Stimulated activated CD4-positive, alpha-beta T cell treated with anti-CD3 and anti-CD28 coated beads, Interleukin-15, amount 100 ng/mL, for 24 hours (primary cell): ENCODE measurements around the gene UHRF2.
"Not testable (repeated sequence)": the region's sequence is repeated elsewhere in the genome, so short reads cannot be mapped to it uniquely, and the experiment has no call there.

ENCODE experiments used
- DNase-seq: peaks from one replicate; pipeline ENCODE4 v3.0.0-alpha.2; 2020

Gene UHRF2

GRCh38 chr9:6412487-6413364, at the start of gene UHRF2:
Gene UHRF2 (plus strand): TSS chr9:6413199. CDS start chr9:6413491, 292 bp downstream.
- peak; percentile 100 for DNase-seq

GRCh38 chr9:6367128-6367890, 45.7 kb upstream of the UHRF2 start:
- DNase-seq = no peak

GRCh38 chr9:6368831-6369230, 44.2 kb upstream of the UHRF2 start:
- DNase-seq = no peak

DNA sequence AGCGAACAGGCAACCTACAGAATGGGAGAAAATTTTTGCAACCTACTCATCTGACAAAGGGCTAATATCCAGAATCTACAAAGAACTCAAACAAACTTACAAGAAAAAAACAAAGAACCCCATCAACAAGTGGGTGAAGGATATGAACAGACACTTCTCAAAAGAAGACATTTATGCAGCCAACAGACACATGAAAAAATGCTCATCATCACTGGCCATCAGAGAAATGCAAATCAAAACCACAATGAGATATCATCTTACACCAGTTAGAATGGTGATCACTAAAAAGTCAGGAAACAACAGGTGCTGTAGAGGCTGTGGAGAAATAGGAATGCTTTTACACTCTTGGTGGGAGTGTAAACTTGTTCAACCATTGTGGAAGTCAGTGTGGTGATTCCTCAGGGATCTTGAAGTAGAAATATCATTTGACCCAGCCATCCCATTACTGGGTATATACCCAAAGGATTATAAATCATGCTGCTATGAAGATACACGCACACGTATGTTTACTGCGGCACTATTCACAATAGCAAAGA, 31.5 kb upstream of the UHRF2 start:
- not testable (repeated sequence) for DNase-seq

DNA sequence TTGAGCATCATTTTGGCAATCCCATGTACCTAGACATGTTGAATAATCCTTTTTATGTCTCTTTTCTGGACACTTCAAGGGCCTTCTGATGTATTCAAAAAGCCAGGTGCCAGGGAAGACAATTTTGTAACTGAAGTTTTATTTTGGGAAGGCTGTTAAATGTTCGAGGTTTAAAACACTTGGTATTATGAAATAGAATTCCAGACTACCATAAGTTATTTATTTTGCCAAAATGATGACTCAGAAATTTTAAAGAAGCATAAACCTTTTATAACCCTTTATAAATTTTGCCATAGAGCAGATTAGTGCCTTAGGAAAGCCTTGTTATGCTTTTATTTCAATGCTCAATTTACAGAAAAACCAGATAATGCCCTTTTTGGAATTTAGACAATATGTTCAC, 30.3 kb upstream of the UHRF2 start:
- no peak for DNase-seq

- no peak for DNase-seq
Observed at GRCh38 chr9:6383551-6384225, 29.3 kb upstream of the UHRF2 start.

DNA sequence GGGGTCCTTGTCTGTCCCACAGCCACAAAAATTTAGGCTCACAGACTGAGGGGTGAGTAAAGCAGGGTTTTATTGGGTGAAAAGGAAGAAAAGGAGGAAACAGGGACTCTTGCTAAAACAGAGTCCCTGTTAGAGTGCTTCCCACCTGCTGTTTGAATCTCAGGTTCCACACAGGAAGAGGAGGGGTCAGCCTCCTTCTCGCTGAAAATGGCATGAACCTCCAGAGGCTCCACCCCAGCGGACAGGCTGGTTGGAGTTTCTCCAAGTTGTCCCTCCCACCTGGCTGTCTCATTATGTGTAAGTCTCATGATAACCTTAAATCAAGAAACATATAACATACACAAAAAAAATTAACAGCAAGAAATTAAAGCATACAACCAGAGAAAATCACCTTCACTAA, 28.3 kb upstream of the UHRF2 start:
- no peak for DNase-seq

DNA sequence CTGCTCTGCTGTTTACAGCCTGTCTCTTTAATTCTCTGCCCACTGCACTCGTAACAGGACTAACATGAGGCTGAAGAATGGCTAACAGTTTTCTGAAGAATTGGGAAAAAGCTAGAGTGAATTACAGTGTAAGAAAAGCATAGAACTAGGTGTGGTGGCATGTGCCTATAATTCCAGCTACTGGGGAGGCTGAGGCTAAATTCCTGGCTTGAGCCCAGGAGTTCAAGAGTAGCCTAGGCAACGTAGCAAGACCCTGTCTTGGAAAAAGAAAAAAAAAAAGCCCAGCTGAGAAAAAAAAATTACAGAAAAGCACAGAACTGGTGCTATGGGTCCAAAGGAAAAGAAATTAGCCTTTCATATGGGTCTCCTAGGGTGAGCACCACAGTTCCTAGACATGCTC, 13.9 kb upstream of the UHRF2 start:
- DNase-seq = no peak

- no peak for DNase-seq
Observed at GRCh38 chr9:6405371-6405770, 7.6 kb upstream of the UHRF2 start.

DNA sequence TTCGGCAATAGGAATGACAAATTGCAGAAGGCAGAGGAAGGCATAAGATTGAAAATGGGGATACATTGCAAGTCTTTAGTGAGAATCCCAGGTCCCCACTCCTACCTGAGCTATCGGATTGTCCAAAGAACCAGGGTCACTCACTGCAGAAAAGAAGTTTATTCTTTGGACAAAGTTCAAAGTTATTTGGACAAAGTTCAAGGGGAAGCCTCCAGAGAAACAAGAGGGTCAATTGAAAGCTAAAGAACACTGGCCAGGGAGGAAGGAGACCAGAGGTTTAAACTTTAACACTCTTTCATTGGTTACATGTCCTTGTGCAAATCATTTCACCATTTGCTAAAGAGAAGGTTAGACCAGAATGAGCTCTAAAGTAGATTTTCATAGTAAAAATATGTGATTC, 5.2 kb upstream of the UHRF2 start:
- no peak for DNase-seq

DNA sequence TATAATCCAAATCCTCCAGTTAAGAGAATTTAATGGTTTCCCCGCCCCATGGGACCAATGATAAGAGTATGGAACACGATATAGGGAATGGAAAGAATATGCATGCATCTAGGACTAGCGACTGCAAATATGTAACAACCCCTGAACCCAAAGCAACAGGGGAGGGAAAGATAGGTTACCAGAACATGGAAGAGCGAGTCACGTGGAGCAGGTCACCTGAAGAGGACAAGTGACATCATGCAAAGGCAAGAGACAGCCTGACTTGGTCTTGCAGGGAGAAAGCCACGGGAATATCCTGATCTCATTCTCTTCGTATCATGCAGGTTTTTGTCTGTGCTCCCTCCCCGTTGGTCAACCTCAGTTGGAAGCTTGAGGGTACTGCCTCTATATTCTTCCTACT, 4.7 kb upstream of the UHRF2 start:
- DNase-seq = no peak

- no peak for DNase-seq
Observed at GRCh38 chr9:6409811-6410210, 3.2 kb upstream of the UHRF2 start.

DNA sequence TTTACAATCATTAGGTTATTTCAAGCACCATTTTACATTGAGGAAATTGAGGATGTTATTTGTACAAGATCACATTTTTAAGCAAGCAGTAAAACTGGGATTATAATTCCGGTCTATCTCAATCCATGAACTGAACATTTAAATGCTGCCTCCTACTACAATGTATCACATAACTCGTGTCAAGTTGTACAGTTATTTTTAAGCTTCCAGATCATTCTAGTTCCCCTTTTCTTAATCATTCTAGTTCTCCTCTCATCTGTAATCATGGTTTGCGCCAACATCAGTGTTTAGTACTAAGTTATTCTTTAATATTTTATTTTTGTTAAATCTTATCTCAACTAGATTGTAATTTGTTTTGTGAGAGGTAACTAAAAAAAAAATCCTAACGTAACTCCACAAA, 2.4 kb upstream of the UHRF2 start:
- no peak for DNase-seq

DNA sequence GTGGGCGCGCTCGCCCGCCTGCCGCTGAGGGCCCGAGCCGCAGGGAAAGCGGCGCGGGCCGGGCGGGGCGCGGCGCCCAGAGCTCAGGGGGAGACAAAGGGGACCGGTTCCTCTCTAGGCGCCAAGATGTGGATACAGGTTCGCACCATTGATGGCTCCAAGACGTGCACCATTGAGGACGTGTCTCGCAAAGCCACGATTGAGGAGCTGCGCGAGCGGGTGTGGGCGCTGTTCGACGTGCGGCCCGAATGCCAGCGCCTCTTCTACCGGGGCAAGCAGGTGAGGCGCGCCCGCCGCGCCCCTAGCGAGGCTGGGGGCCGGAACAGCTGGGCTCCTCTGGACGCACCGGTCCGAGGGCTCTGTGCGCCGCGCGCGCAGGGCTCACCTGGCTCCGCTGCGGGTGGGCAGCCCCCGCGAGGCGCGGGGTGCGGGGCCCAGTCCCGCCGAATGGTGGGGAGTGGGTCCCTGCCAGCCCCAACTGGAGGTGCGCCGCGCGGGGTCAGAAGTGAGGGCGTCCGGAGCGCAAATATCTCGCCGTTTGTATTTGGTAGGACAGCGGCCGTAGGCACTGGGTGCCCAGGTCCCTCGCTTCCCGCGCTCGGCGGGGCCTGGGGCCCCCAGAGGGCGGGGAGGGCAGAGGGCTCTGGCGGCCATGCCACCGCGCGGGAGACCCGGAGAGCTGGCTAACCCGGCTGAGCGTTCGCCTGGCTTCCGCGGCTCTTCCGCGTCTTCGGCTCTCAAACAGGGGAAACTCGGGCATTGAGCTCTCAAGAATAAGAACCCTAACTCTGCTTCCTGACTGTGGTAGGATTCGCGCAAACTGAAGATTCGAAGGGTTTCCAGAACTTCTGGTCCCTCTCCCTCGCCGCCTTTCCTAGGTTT, 607 bp downstream of the UHRF2 start:
- DNase-seq = peak; percentile 53

- peak; percentile 12 for DNase-seq
Observed at GRCh38 chr9:6414247-6414641, 1.2 kb downstream of the UHRF2 start.

GRCh38 chr9:6415266-6415665, 2.3 kb downstream of the UHRF2 start:
- DNase-seq = peak; percentile 15

DNA sequence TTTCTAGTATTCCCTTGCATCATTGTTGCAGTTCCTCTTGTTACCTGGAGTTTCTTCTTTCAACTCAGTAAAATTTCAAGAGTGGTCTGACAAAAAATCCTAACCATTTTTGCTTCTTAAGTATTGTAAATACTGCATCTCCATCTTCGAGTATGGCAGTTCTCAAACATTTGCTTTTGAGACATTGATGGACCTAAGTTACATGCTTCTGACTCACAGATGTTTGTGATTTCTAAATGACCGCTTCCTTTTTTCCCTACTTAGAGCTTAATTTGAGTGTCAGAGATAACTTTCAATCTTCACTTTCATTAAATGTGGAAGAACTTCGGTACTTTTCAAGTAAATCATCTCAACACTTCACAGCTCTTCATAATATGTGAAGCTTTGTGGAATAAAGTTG, 4.2 kb downstream of the UHRF2 start:
- DNase-seq = no peak

DNA sequence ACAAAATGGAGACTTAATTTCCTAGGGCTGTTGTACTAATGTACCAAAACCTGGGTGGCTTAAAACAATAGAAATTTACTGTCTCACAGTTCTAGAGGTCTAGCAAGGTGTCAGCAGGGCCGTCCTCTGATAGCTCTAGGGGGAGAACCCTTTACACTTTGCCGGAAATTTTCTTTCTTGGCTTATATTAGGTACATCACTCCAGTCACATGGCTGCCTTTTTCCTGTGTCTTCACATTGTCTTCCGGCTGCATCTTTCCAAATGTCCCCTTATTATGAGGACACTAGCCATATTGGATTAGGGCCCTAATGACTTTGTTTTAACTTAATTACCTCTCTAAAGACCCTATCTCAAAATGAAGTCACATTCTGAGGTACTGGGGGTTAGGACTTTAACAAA, 5.8 kb downstream of the UHRF2 start:
- DNase-seq = no peak

- no peak for DNase-seq
Observed at GRCh38 chr9:6424940-6425339, 11.9 kb downstream of the UHRF2 start.

DNA sequence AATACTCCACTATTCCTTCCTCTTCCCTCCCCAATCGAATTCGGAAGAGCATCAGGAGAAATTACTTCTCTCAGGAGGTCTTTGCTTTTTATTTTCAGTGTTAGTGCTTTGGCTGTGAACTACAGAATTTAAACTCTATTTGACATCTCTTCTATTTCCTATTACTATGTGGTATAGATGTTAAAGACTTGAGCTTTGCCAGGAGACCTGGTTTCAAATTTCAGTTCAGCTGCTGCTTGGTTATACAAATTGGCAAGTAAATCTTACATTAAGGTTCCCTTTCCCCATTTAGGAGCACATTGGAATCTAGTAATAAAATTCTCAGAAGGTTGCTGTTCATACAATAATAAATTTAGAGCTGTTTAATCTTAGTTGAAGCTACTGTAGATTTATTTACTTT, 13.1 kb downstream of the UHRF2 start:
- no peak for DNase-seq

- no peak for DNase-seq
Observed at GRCh38 chr9:6428940-6429889, 16.2 kb downstream of the UHRF2 start.
